NT2/D1 (cell line): ENCODE results near the gene CREB5.

ENCODE experiments used
- SUZ12 ChIP-seq: IDR thresholded peaks from 2 replicates; pipeline ENCODE4 v1.6.1; 2011; ENCODE audit not compliant: insufficient read length, insufficient read depth; ENCODE audit errors: extremely low read depth
- YY1 ChIP-seq: IDR thresholded peaks from 2 replicates; pipeline ENCODE4 v1.6.1; 2011; ENCODE audit not compliant: insufficient read length, insufficient read depth
- ZNF274 ChIP-seq: IDR thresholded peaks from 2 replicates; pipeline ENCODE4 v1.6.1; 2011; ENCODE audit warnings: mild to moderate bottlenecking, low read depth, low read length

DNA sequence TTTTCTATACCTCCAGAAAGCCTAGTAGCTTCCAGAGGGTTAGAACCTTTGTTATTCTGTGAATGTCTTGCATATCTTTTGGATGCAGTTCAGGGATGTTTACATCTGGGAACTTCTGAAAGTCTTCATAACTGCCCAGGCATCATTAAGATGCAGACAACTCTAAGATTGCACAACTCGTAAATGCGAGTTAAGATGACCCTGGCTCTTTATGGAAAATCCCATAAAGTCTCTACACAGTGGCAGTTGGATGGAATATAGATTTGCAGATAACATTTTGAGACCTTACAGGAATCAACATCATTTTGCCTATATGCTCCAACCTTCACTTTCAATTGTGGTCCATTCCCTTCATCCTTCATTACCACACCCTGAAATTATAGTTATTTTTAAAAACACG, 151.7 kb downstream of the CREB5 start:
- TF ChIP-seq YY1 (no peak), ZNF274 (no peak), SUZ12 (no peak)
